Pulmonary artery endothelial cell (primary cell): ENCODE results near the gene RWDD3. TPM values are rescaled to one million over a fixed set of nuclear protein-coding genes. Genes with fewer than 3 reads are reported as not detected.

Experiments used
- DNase-seq: peaks from one replicate; pipeline ENCODE4 v3.0.0-alpha.2; 2011; ENCODE audit warnings: low read depth, low spot score
- total RNA-seq: library from RNA; depleted of rRNA; stranded (reverse); fragments of >200 nt; gene quantifications from 2 replicates; pipeline ENCODE4 v1.2.3, GENCODE V29; 2014

RWDD3 gene
- total RNA-seq, 1 donor from 2014 or later = 13.3 TPM

DNA sequence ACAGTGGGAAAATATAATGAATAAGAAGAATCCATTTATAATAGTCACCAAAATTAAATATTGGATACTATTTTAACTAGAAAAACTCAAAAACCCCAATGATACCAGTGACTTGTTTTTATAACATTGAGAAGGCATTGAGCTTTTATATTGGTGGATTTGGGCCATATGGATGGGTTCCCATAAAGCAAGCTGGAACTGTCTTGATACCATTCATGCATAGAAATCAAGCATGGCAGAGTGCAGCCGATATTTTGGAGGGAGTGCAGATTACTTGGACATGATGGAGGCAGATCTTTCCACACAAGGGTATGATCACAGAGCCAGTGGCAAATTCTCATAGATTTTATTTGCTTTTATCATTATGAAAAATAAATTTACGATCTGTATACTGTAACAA, 3.8 kb upstream of the RWDD3 start:
- no peak for DNase-seq

DNA sequence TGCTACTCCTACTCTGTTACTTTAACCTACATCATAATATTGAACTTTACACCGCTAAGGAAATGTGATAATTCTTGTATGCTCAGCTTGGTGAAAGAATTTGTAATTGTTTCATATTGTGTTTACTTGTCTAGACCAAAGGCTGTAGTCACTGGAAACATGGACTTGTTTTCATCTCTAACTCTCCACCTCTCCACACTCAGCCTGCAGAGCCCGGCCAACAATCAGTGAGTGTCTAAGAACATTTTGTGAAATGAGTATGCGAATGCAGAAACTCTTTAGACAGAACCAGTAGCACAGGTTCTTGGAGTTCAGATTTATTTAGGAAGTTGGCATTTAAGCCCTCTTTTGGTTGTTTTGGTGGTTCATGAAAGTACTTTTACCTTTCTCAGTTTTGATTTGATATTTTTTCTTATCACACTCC, 3.2 kb upstream of the RWDD3 start:
- DNase-seq = no peak

DNA sequence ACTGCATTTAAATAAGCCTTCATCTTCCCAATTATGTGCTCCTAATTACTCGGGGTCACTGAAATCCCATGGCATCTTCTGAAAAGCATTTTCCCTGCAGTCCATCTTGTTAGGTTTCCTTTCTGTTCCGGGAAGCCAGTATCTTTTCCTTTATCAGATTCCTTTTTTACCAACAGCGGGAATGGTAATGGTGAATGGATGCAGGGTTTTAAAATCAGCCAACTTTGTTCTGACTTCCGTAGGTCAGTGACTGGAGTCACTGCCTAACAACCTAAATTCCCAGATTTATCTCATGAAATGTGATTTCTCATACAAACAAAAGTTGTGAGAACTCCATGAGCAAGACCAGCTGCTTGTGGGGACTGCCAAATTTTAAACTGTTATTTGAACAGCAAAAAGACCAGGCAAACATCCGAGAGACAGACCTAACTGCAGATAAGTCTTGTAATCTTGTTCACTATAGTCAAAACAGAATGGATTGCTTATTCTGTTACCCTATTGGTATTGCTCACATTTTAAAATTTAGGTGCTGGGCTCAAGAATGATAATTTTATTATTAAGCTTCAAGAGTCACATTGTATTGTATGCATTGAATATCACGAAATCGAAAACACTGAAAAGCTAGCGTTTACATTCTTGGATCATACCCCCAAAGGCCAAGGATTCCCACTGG, 1.2 kb upstream of the RWDD3 start:
- DNase-seq = no peak

GRCh38 chr1:95233319-95233736, 682 bp upstream of the RWDD3 start:
- DNase-seq = no peak

- DNase-seq = no peak
These were observed 3.0 kb downstream of the RWDD3 start for GRCh38 chr1:95236784-95237575.

GRCh38 chr1:95237981-95238703, 4.1 kb downstream of the RWDD3 start:
- no peak for DNase-seq

GRCh38 chr1:95245029-95245428, 11.0 kb downstream of the RWDD3 start:
- DNase-seq = no peak

DNA sequence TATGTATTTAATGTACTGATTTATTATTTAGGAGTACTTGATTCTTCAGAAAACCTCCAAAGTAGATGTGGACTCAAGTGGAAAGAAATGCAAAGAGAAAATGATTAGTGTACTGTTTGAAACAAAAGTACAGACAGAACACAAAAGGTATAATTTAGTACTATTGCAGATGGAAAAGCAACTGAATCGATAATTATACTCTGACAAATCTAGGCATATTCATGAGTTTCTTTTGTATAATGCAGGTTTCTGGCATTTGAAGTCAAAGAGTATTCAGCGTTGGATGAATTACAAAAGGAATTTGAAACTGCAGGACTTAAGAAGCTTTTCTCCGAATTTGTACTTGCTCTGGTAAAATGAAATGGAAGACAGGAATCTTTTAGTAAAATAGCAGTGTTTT, 12.5 kb downstream of the RWDD3 start:
- DNase-seq = no peak

DNA sequence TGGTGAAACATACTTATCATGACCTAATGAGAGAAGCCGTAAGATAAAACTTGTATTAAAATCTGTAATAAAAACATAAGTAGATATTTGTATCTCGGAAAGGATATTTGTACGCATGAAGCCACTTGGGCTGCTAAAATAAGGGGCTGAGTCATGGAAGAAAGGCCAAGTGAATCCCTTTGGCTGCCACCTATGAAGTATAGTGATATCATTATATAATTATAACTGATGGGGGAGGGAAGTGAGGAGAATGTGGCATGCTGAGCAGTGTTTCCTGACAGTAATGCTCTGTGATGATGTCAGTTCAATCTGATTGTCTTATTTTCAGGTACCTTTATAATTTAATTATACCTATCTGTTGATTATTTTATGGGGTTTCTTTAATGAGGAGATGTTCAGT, 13.6 kb downstream of the RWDD3 start:
- DNase-seq = no peak

GRCh38 chr1:95249916-95250315, 15.9 kb downstream of the RWDD3 start:
- no peak for DNase-seq

- DNase-seq = no peak
These were observed 18.4 kb downstream of the RWDD3 start for GRCh38 chr1:95252422-95252821.

- no peak for DNase-seq
These were observed 20.9 kb downstream of the RWDD3 start for GRCh38 chr1:95254959-95255358.

DNA sequence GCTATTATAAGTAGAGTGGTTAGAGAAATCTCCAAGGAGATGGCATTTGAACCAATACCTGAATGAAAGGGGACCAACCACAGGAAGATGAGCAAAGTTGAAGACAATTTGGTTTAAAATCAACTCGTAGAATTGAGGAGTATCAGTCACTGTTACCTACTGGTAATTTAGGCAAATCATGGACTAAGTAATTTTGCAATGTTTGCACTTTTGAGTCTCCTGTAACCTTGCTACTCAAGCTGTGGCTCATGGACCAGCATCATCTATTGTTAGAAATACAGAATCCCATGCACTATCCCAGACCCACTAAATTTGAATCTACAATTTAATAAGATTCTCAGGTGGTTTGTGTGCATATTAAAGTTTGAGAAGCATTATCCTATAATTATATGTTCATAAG, 21.8 kb downstream of the RWDD3 start:
- DNase-seq = no peak

- DNase-seq = no peak
These were observed 23.7 kb downstream of the RWDD3 start for GRCh38 chr1:95257758-95258157.

GRCh38 chr1:95259245-95259644, 25.2 kb downstream of the RWDD3 start:
- no peak for DNase-seq

GRCh38 chr1:95262913-95263312, 28.9 kb downstream of the RWDD3 start:
- no peak for DNase-seq

DNA sequence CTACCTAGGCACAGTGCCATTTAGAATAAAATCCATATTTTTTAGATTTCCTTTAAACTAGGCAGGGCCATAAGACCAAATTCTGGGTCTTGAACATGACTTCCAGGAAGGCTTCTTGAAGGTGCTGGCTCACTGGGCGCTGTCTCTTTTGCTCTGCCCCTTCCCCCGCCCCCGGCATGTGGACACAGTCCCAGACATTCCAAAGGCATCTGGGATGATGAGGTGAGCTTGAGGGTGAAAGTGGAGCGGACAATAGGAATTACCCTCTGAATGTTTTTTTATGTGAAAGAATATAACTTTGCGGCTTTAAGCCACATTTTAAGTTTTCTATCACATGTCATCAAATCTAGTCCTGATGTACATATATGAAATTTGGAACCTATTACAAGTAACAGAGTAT, 29.4 kb downstream of the RWDD3 start:
- DNase-seq = no peak

GRCh38 chr1:95265106-95265505, 31.1 kb downstream of the RWDD3 start:
- no peak for DNase-seq

DNA sequence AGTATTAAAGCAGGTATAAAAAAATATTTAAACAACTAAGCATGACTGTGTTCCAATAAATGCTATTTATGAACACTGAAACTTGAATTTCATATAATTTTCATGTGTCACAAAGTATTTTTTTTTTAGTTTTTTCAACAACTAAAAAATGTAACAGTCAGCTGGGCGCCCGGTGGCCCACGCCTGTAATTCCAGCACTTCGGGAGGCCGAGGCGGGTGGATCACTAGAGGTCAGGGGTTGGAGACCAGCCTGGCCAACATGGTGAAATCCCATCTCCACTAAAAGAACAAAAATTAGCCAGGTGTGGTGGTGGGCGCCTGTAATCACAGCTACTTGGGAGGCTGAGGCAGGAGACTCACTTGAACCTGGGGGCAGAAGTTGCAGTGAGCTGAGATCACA, 42.4 kb downstream of the RWDD3 start:
- DNase-seq = no peak

DNA sequence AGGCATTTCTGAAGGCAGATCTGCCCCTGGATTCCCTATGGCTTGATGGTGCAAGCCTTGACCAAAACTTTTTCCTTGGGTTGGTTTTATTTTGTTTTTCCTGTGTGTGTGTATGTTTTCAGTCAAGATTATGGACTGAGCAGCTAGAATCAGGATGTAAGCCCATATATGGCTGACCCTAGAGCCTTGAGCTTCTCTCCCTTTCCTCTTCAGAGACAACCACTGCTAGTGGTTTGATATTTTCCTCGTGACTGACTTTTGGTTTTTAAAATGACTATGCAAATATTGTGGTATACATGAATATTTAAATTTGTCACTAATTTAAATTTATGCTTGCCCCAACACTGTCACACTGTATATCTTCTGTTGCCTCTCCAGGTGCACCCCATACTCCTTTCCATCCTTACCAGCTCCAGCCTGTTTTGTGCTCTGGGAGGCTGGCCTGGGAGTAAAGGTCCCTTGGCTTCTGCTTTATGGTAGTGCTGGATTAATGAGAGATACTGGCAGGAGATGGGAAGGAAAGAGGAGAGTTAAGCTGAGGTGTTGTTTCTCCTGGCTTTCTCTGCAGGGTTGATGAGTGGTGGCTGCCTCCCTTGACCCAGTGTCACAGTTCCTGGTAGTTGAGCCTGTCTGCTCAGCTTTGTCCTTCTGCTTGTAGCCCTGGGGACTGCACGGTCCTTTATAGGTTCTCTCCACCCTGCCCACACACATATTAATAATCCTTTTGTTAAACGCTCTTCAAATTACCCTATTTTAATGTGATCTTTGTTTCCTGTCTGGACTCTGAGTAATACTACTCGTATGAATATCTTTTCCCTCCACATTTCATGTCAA, 44.4 kb downstream of the RWDD3 start:
- no peak for DNase-seq

DNA sequence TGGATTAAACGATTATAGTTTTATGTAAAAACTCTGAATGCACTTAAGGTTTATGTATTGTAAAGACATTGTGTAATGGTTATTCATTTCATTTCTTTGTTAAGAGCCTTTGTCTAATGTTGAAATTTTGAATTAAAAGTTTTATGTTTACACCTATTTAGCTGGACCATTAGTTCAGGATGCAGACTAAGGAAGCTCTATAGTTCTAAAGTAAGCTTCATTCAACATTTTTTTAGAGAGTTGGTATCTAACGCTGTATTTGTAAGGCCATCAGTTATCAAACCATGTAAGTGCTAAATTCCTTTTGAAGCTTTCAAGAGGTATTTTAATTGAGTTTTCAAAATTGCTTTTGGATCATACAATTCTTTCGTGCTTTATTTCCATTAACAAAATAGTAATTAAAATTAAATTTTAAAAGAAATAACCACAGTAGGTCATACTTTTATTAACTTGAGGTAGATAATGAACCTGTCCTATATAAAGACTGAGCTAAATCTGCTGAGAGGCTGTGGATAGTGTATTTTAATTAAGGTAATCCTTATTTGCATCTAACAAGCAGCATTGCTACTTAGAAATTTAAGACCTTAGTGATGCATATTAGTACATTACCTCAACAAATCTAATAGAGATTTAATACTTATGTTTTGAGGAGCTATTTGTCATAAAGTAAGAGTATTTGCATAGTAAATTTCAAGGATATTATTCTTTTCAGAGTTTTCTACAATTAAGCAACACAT, 47.9 kb downstream of the RWDD3 start:
- no peak for DNase-seq
